T-cell (primary cell): ENCODE data around the gene SLC22A4. TPM values are rescaled to one million over a fixed set of nuclear protein-coding genes. Genes with fewer than 3 reads are reported as not detected.

Source experiments
- ATAC-seq, 4 experiments: fragments of 200-7000 bp in 3 of 4; fragments of 150-1000 bp in 1 of 4; cut with Tn5 transposase; replicated peaks in 1 of 4; 1 replicate in 3 of 4; 2 replicates in 1 of 4; pipeline ENCODE4 v1.10.0; 2021; ENCODE audit warnings: moderate library complexity in 3 of 4, mild to moderate bottlenecking in 2 of 4, moderate number of reproducible peaks in 1 of 4
- CTCF ChIA-PET, 2 donors: fragments of 300-600 bp; sonication (Branson Sonifier 250); formaldehyde crosslinking; loops; one replicate each; lab custom pipeline; 2022; ENCODE audit warnings: antibody characterized with exemption in 2 of 2; lab: Charles Lee
- POLR2A ChIA-PET, 2 donors: fragments of 300-600 bp; sonication (Branson Sonifier 250); formaldehyde crosslinking; loops; one replicate each; lab custom pipeline; 2022; ENCODE audit warnings: antibody characterized with exemption in 2 of 2; lab: Charles Lee
- DNase-seq, 35 experiments: peaks; one replicate each; pipeline versions ENCODE4 v3.0.0 to v3.0.0-alpha.2; 2013 to 2023
- H3K27ac ChIP-seq: one replicate; pipeline ENCODE4 v1.5.1; 2013; ENCODE audit warnings: low read length
- H3K27me3 ChIP-seq, 2 experiments: replicated peaks in 1 of 2; 1 replicate in 1 of 2; 2 replicates in 1 of 2; pipeline versions ENCODE4 v1.6.1 to v1.7.0; 2013; ENCODE audit warnings: low read length in 1 of 2, mixed read lengths in 1 of 2; ENCODE audit not compliant: control insufficient read depth in 2 of 2, insufficient read depth in 2 of 2; ENCODE audit errors: extremely low read depth in 1 of 2
- H3K36me3 ChIP-seq, 2 donors: 1 replicate in 1 of 2; 2 replicates in 1 of 2; pipeline versions ENCODE4 v1.6.1 to v1.7.0; 2013; ENCODE audit warnings: low read length in 1 of 2; ENCODE audit not compliant: control insufficient read depth in 2 of 2, insufficient read depth in 1 of 2; ENCODE audit errors: extremely low read depth in 1 of 2
- H3K4me1 ChIP-seq, 2 experiments: 1 replicate in 1 of 2; 2 replicates in 1 of 2; pipeline versions ENCODE4 v1.6.1 to v1.7.0; 2013; ENCODE audit warnings: low read length in 2 of 2, mixed read lengths in 1 of 2; ENCODE audit not compliant: insufficient read depth in 2 of 2, control insufficient read depth in 1 of 2; ENCODE audit errors: extremely low read depth in 1 of 2
- H3K4me3 ChIP-seq, 2 donors: 1 replicate in 1 of 2; 2 replicates in 1 of 2; pipeline versions ENCODE4 v1.5.1 to v1.7.0; 2013; ENCODE audit warnings: mild to moderate bottlenecking in 2 of 2, low read length in 1 of 2, moderate library complexity in 1 of 2; ENCODE audit not compliant: control insufficient read depth in 1 of 2; ENCODE audit errors: extremely low read depth in 1 of 2
- H3K9me3 ChIP-seq: 2 replicates; pipeline ENCODE4 v1.7.0; 2013
- H3K27ac Mint-ChIP-seq, 2 donors: one replicate each; pipeline ENCODE4 v1.8.0; 2020 to 2021; ENCODE audit warnings: mild to moderate bottlenecking in 2 of 2, mixed read lengths in 2 of 2
- H3K27me3 Mint-ChIP-seq, 2 donors: one replicate each; pipeline ENCODE4 v1.8.0; 2021 to 2022; ENCODE audit warnings: mixed read lengths in 2 of 2
- H3K36me3 Mint-ChIP-seq: one replicate; pipeline ENCODE4 v1.8.0; 2021; ENCODE audit warnings: mixed read lengths
- H3K4me1 Mint-ChIP-seq, 3 donors: one replicate each; pipeline ENCODE4 v1.8.0; 2020 to 2022; ENCODE audit warnings: mixed read lengths in 3 of 3, mild to moderate bottlenecking in 1 of 3
- H3K4me3 Mint-ChIP-seq, 3 donors: one replicate each; pipeline ENCODE4 v1.8.0; 2020 to 2022; ENCODE audit warnings: mild to moderate bottlenecking in 3 of 3, mixed read lengths in 3 of 3, moderate library complexity in 3 of 3
- H3K9me3 Mint-ChIP-seq, 3 donors: one replicate each; pipeline ENCODE4 v1.8.0; 2020 to 2022; ENCODE audit warnings: mixed read lengths in 3 of 3
- WGBS: methylation state at CpG from one replicate; pipeline ENCODE4 v1.1.5; 2013; ENCODE audit warnings: missing lambda C conversion rate; ENCODE audit not compliant: insufficient coverage; 5-methylcytosine and 5-hydroxymethylcytosine counted together
- total RNA-seq, 35 experiments: library from RNA in 6 of 35; stranded (reverse) in 6 of 35; fragments of 120-200 nt in 1 of 35; gene quantifications; one replicate each; pipeline versions ENCODE4 v1.2.1 to v1.2.4 and lab custom pipeline; 2013 to 2026

Gene SLC22A4
- total RNA-seq, 5 donors from 2014 or later (not counting 1 experiment from before 2014, with no cell fraction given) = 0.20 TPM; not detected in 4

- WGBS = 100% methylated on average over 1 of the region's 5 CpGs
- ChIA-PET POLR2A (no interaction called here), CTCF (no interaction called here)
- H3K27ac ChIP-seq = no peak overlapping the region
- no peak for DNase-seq
- Mint-ChIP-seq H3K4me3 (no peak overlapping the region), H3K9me3 (no peaks in the 10 kb centered on the region), H3K36me3 (peaks cover 13% of the 10 kb centered on the region), H3K4me1 (peaks cover 22 to 34% (median 25%) of the 10 kb centered on the region in 3 donors), H3K27me3 (no peaks in the 10 kb centered on the region), H3K27ac (no peak overlapping the region)
- H3K4me3 ChIP-seq = no peak overlapping the region
- H3K4me1 ChIP-seq = peaks cover 2 to 19% of the 10 kb centered on the region in 2 experiments
- no peaks in the 10 kb centered on the region for H3K27me3 ChIP-seq
- ATAC-seq = no peak
- peaks cover 4 to 5% of the 10 kb centered on the region in 2 donors for H3K36me3 ChIP-seq
- H3K9me3 ChIP-seq = no peaks in the 10 kb centered on the region
These were observed 89.8 kb downstream of the SLC22A4 start for GRCh38 chr5:132383984-132384383.

- peaks cover 25 to 40% (median 25%) of the 10 kb centered on the region in 3 donors for H3K4me1 Mint-ChIP-seq
- peaks cover 2 to 19% of the 10 kb centered on the region in 2 experiments for H3K4me1 ChIP-seq
- H3K4me3 Mint-ChIP-seq = no peak overlapping the region
- POLR2A ChIA-PET = no interaction called here
- peaks cover 4 to 8% of the 10 kb centered on the region in 2 donors for H3K36me3 ChIP-seq
- no peak overlapping the region for H3K27ac ChIP-seq
- no peaks in the 10 kb centered on the region for H3K27me3 ChIP-seq
- no peak for DNase-seq
- peaks cover 10% of the 10 kb centered on the region for H3K36me3 Mint-ChIP-seq
- 94% methylated on average over 2 of the region's 4 CpGs for WGBS
- no peaks in the 10 kb centered on the region for H3K9me3 ChIP-seq
- H3K9me3 Mint-ChIP-seq = no peaks in the 10 kb centered on the region
- no peak overlapping the region for H3K4me3 ChIP-seq
- H3K27me3 Mint-ChIP-seq = no peaks in the 10 kb centered on the region
- peak overlapping the region in 1 of 2 donors; percentile 83 for H3K27ac Mint-ChIP-seq
- CTCF ChIA-PET = no interaction called here
- no peak for ATAC-seq
These were observed 90.4 kb downstream of the SLC22A4 start for GRCh38 chr5:132384506-132385050.

GRCh38 chr5:132385326-132386105 is 91.3 kb downstream of the SLC22A4 start:
- ChIA-PET POLR2A (no interaction called here), CTCF (interaction anchor here (0.9 to 5.8 kb wide), 9 partner anchors 81 to 498 kb away, joined by 3 to 72 read pairs (median 7); partner anchors contain the start of gene IRF1 (in 1 of the 2))
- H3K27me3 Mint-ChIP-seq = no peaks in the 10 kb centered on the region
- no peak overlapping the region for H3K4me3 ChIP-seq
- no peak overlapping the region for H3K4me3 Mint-ChIP-seq
- peak overlapping the region; percentile 30 for H3K27ac ChIP-seq
- H3K36me3 ChIP-seq = peaks cover 3 to 7% of the 10 kb centered on the region in 2 donors
- H3K4me1 Mint-ChIP-seq = peaks cover 25 to 49% (median 32%) of the 10 kb centered on the region in 3 donors
- WGBS = 9% methylated on average over 6 of the region's 9 CpGs
- peak; percentile 62 to 85 (median 68) for ATAC-seq
- DNase-seq = peak; percentile 36 to 82 (median 64)
- peaks cover 2% of the 10 kb centered on the region for H3K36me3 Mint-ChIP-seq
- H3K27me3 ChIP-seq = no peaks in the 10 kb centered on the region
- H3K27ac Mint-ChIP-seq = peak overlapping the region; percentile 79 to 83
- H3K9me3 ChIP-seq = no peaks in the 10 kb centered on the region
- peaks cover 2 to 19% of the 10 kb centered on the region in 2 experiments for H3K4me1 ChIP-seq
- H3K9me3 Mint-ChIP-seq = no peaks in the 10 kb centered on the region

GRCh38 chr5:132386644-132387286 is 92.6 kb downstream of the SLC22A4 start:
- Histone ChIP-seq H3K4me3 (no peak overlapping the region), H3K36me3 (peaks cover 3 to 7% of the 10 kb centered on the region in 2 donors), H3K27me3 (no peaks in the 10 kb centered on the region), H3K9me3 (no peaks in the 10 kb centered on the region), H3K27ac (no peak overlapping the region), H3K4me1 (peaks cover 2 to 19% of the 10 kb centered on the region in 2 experiments)
- no peaks in the 10 kb centered on the region for H3K9me3 Mint-ChIP-seq
- peak; percentile 86 to 89 (median 88) for ATAC-seq
- peaks cover 32 to 57% (median 32%) of the 10 kb centered on the region in 3 donors for H3K4me1 Mint-ChIP-seq
- no peaks in the 10 kb centered on the region for H3K27me3 Mint-ChIP-seq
- H3K27ac Mint-ChIP-seq = peak overlapping the region; percentile 60 to 78
- CTCF ChIA-PET = interaction anchor here (0.5 to 5.8 kb wide), 37 partner anchors 15 to 573 kb away, joined by 3 to 72 read pairs (median 5); partner anchors contain the start of gene IRF1 (in 1 of the 2)
- POLR2A ChIA-PET = interaction anchor here (0.5 to 1.7 kb wide), 10 partner anchors 17 to 840 kb away, joined by 3 to 6 read pairs (median 4); partner anchors contain the start of gene IRF1 (in 2 of the 2)
- peak; percentile 56 to 89 (median 72) for DNase-seq
- H3K36me3 Mint-ChIP-seq = no peaks in the 10 kb centered on the region
- H3K4me3 Mint-ChIP-seq = no peak overlapping the region
- 20% methylated on average over 5 of the region's 10 CpGs for WGBS

- WGBS = 83% methylated on average over 2 of the region's 4 CpGs
- CTCF ChIA-PET = interaction anchor here (0.5 to 5.8 kb wide), 13 partner anchors 14 to 572 kb away, joined by 3 to 72 read pairs (median 4); partner anchors contain the start of gene IRF1 (in 1 of the 2)
These were observed 93.5 kb downstream of the SLC22A4 start for GRCh38 chr5:132387640-132388117.

More at GRCh38 chr5:132387640-132388117, 93.5 kb downstream of the SLC22A4 start:
- peak overlapping the region; percentile 53 to 65 for H3K27ac Mint-ChIP-seq
- no peaks in the 10 kb centered on the region for H3K27me3 ChIP-seq
- ATAC-seq (no peak), DNase-seq (no peak)
- no peaks in the 10 kb centered on the region for H3K36me3 Mint-ChIP-seq
- H3K36me3 ChIP-seq = peaks cover 6 to 7% of the 10 kb centered on the region in 2 donors
- H3K9me3 ChIP-seq = no peaks in the 10 kb centered on the region
- H3K27me3 Mint-ChIP-seq = no peaks in the 10 kb centered on the region
- no peak overlapping the region for H3K4me3 ChIP-seq
- peaks cover 2 to 22% of the 10 kb centered on the region in 2 experiments for H3K4me1 ChIP-seq
- no peak overlapping the region for H3K4me3 Mint-ChIP-seq
- no peaks in the 10 kb centered on the region for H3K9me3 Mint-ChIP-seq
- no peak overlapping the region for H3K27ac ChIP-seq
- POLR2A ChIA-PET = interaction anchor here (0.6 to 1.7 kb wide), 5 partner anchors 23 to 151 kb away, joined by 3 to 21 read pairs (median 6); no protein-coding TSS in a partner anchor
- peaks cover 38 to 65% (median 40%) of the 10 kb centered on the region in 3 donors for H3K4me1 Mint-ChIP-seq
